WTC11 (cell line): Measurements from ENCODE around the gene RNF121. TPM values are rescaled to one million over a fixed set of nuclear protein-coding genes. Genes with fewer than 3 reads are reported as not detected.

Source experiments
- ATAC-seq: fragments of 200-7000 bp; cut with Tn5 transposase; 2 replicates; pipeline ENCODE4 v1.10.0; 2021; ENCODE audit warnings: mild to moderate bottlenecking, moderate library complexity
- CTCF ChIA-PET: fragments of 300-600 bp; sonication (Branson Sonifier 250); formaldehyde crosslinking; loops from one replicate; lab custom pipeline; 2021; ENCODE audit warnings: antibody characterized with exemption; lab: Charles Lee
- POLR2A ChIA-PET: fragments of 350-600 bp; sonication (Branson Sonifier 250); formaldehyde crosslinking; loops from one replicate; lab custom pipeline; 2021; ENCODE audit warnings: antibody characterized with exemption; lab: Charles Lee
- DNase-seq: peaks from one replicate; pipeline ENCODE4 v3.0.0; 2021; ENCODE audit warnings: low spot score
- H3K27ac Mint-ChIP-seq: 2 replicates; pipeline ENCODE4 v1.8.0; 2021; ENCODE audit warnings: mixed read lengths
- H3K27me3 Mint-ChIP-seq: 2 replicates; pipeline ENCODE4 v1.8.0; 2021; ENCODE audit warnings: low read depth, mild to moderate bottlenecking, moderate library complexity, mixed read lengths
- H3K36me3 Mint-ChIP-seq: 2 replicates; pipeline ENCODE4 v1.8.0; 2021; ENCODE audit warnings: mixed read lengths
- H3K4me1 Mint-ChIP-seq: 2 replicates; pipeline ENCODE4 v1.8.0; 2022; ENCODE audit warnings: mixed read lengths
- H3K4me3 Mint-ChIP-seq: 2 replicates; pipeline ENCODE4 v1.8.0; 2021; ENCODE audit warnings: mild to moderate bottlenecking, moderate library complexity, mixed read lengths
- H3K9me3 Mint-ChIP-seq: 2 replicates; pipeline ENCODE4 v1.8.0; 2021; ENCODE audit warnings: mixed read lengths
- CREM ChIP-seq: sonication (generic); formaldehyde crosslinking; IDR thresholded peaks from 2 replicates; pipeline ENCODE4 v1.8.1; 2022; ENCODE audit warnings: mild to moderate bottlenecking, missing genetic modification reagents, moderate library complexity
- ELF4 ChIP-seq: sonication (generic); formaldehyde crosslinking; IDR thresholded peaks from 2 replicates; pipeline ENCODE4 v1.8.1; 2022; ENCODE audit warnings: low read depth, mild to moderate bottlenecking, moderate library complexity, missing genetic modification reagents
- FOXP1 ChIP-seq: sonication (generic); formaldehyde crosslinking; IDR thresholded peaks from 2 replicates; pipeline ENCODE4 v1.8.0; 2022; ENCODE audit warnings: missing genetic modification reagents, mild to moderate bottlenecking, moderate library complexity, borderline replicate concordance
- GRHL2 ChIP-seq: fragments of 250-450 bp; sonication (Bioruptor Pico); IDR thresholded peaks from 2 replicates; pipeline ENCODE4 v1.8.0; 2022; ENCODE audit warnings: mild to moderate bottlenecking, moderate library complexity; ENCODE audit not compliant: insufficient replicate concordance, severe bottlenecking
- IRF2 ChIP-seq: sonication (generic); formaldehyde crosslinking; IDR thresholded peaks from 2 replicates; pipeline ENCODE4 v1.8.0; 2022; ENCODE audit warnings: low read depth, missing genetic modification reagents, borderline replicate concordance
- NR3C1 ChIP-seq: sonication (generic); formaldehyde crosslinking; conservative IDR thresholded peaks from 2 replicates; pipeline ENCODE4 v1.8.1; 2023; ENCODE audit warnings: low read depth, mild to moderate bottlenecking, missing genetic modification reagents
- TCF7 ChIP-seq: sonication (generic); formaldehyde crosslinking; IDR thresholded peaks from 2 replicates; pipeline ENCODE4 v1.8.0; 2022; ENCODE audit warnings: mild to moderate bottlenecking, low read depth, missing genetic modification reagents, moderate library complexity
- ZBTB21 ChIP-seq: sonication (generic); formaldehyde crosslinking; IDR thresholded peaks from 2 replicates; pipeline ENCODE4 v1.8.1; 2023; ENCODE audit warnings: mild to moderate bottlenecking, missing genetic modification reagents, borderline replicate concordance
- ZNF219 ChIP-seq: sonication (generic); formaldehyde crosslinking; IDR thresholded peaks from 2 replicates; pipeline ENCODE4 v1.8.0; 2023; ENCODE audit warnings: missing genetic modification reagents, mild to moderate bottlenecking, borderline replicate concordance
- ZNF317 ChIP-seq: sonication (generic); formaldehyde crosslinking; IDR thresholded peaks from 2 replicates; pipeline ENCODE4 v1.8.1; 2023; ENCODE audit warnings: low read depth, mild to moderate bottlenecking, moderate library complexity, missing genetic modification reagents, borderline replicate concordance
- total RNA-seq: library from RNA; stranded (reverse); gene quantifications from 3 replicates; pipeline ENCODE4 v1.2.3, GENCODE V29; 2021
- TF ChIP-seq, protein P1 (sequence below): fragments of 250-450 bp; sonication (Bioruptor Pico); IDR thresholded peaks from 2 replicates; pipeline ENCODE4 v1.9.0; 2021; ENCODE audit warnings: mild to moderate bottlenecking, borderline replicate concordance
- TF ChIP-seq, protein P2 (sequence below): sonication (generic); formaldehyde crosslinking; IDR thresholded peaks from 2 replicates; pipeline ENCODE4 v1.8.0; 2023; ENCODE audit warnings: mild to moderate bottlenecking, missing genetic modification reagents
- TF ChIP-seq, protein P3 (sequence below): sonication (generic); formaldehyde crosslinking; IDR thresholded peaks from 2 replicates; pipeline ENCODE4 v1.8.1; 2022; ENCODE audit warnings: low read depth, mild to moderate bottlenecking, moderate library complexity, missing genetic modification reagents, borderline replicate concordance
- TF ChIP-seq, protein P4 (sequence below): sonication (generic); formaldehyde crosslinking; IDR thresholded peaks from 2 replicates; pipeline ENCODE4 v1.8.1; 2022; ENCODE audit warnings: missing genetic modification reagents, borderline replicate concordance
- TF ChIP-seq, protein P5 (sequence below): sonication (generic); formaldehyde crosslinking; conservative IDR thresholded peaks from 2 replicates; pipeline ENCODE4 v1.8.1; 2023; ENCODE audit warnings: mild to moderate bottlenecking, low read depth, missing genetic modification reagents, moderate library complexity
- TF ChIP-seq, protein P6 (sequence below): sonication (generic); formaldehyde crosslinking; IDR thresholded peaks from 2 replicates; pipeline ENCODE4 v1.8.0; 2022; ENCODE audit warnings: mild to moderate bottlenecking, missing genetic modification reagents
- TF ChIP-seq, protein P7 (sequence below): fragments of 250-450 bp; sonication (Bioruptor Pico); conservative IDR thresholded peaks from 2 replicates; pipeline ENCODE4 v1.9.0; 2021; ENCODE audit warnings: mild to moderate bottlenecking

The RNF121 gene
- total RNA-seq, 1 experiment from 2014 or later = 40.2 TPM

DNA sequence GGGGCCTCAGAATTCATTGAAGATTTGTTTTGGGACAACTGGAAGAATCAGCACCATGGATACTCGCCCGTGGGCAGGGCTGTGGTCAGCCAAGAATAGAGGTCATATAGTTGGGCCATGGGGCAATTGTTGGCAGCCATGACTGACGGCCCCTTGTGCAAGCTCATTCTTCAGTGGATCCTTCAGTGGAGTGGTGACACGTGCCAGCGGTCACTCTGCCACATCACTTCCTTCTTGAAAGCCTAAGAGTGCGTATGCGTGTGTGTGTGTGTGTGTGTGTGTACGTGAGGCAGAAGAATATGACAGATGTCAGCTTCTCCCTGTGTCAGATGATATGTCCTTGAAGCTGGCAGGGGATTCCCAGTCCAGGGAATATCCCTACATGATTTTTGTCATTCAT is 68.1 kb downstream of the RNF121 start (continued):
- TF ChIP-seq, protein P1, sequence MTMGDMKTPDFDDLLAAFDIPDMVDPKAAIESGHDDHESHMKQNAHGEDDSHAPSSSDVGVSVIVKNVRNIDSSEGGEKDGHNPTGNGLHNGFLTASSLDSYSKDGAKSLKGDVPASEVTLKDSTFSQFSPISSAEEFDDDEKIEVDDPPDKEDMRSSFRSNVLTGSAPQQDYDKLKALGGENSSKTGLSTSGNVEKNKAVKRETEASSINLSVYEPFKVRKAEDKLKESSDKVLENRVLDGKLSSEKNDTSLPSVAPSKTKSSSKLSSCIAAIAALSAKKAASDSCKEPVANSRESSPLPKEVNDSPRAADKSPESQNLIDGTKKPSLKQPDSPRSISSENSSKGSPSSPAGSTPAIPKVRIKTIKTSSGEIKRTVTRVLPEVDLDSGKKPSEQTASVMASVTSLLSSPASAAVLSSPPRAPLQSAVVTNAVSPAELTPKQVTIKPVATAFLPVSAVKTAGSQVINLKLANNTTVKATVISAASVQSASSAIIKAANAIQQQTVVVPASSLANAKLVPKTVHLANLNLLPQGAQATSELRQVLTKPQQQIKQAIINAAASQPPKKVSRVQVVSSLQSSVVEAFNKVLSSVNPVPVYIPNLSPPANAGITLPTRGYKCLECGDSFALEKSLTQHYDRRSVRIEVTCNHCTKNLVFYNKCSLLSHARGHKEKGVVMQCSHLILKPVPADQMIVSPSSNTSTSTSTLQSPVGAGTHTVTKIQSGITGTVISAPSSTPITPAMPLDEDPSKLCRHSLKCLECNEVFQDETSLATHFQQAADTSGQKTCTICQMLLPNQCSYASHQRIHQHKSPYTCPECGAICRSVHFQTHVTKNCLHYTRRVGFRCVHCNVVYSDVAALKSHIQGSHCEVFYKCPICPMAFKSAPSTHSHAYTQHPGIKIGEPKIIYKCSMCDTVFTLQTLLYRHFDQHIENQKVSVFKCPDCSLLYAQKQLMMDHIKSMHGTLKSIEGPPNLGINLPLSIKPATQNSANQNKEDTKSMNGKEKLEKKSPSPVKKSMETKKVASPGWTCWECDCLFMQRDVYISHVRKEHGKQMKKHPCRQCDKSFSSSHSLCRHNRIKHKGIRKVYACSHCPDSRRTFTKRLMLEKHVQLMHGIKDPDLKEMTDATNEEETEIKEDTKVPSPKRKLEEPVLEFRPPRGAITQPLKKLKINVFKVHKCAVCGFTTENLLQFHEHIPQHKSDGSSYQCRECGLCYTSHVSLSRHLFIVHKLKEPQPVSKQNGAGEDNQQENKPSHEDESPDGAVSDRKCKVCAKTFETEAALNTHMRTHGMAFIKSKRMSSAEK (CRISPR knock-in tag) = no peak
- TF ChIP-seq, protein P2, sequence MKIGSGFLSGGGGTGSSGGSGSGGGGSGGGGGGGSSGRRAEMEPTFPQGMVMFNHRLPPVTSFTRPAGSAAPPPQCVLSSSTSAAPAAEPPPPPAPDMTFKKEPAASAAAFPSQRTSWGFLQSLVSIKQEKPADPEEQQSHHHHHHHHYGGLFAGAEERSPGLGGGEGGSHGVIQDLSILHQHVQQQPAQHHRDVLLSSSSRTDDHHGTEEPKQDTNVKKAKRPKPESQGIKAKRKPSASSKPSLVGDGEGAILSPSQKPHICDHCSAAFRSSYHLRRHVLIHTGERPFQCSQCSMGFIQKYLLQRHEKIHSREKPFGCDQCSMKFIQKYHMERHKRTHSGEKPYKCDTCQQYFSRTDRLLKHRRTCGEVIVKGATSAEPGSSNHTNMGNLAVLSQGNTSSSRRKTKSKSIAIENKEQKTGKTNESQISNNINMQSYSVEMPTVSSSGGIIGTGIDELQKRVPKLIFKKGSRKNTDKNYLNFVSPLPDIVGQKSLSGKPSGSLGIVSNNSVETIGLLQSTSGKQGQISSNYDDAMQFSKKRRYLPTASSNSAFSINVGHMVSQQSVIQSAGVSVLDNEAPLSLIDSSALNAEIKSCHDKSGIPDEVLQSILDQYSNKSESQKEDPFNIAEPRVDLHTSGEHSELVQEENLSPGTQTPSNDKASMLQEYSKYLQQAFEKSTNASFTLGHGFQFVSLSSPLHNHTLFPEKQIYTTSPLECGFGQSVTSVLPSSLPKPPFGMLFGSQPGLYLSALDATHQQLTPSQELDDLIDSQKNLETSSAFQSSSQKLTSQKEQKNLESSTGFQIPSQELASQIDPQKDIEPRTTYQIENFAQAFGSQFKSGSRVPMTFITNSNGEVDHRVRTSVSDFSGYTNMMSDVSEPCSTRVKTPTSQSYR (CRISPR knock-in tag) = no peak
- no peak for TF ChIP-seq IRF2 (CRISPR knock-in tag)
- TF ChIP-seq, protein P3, sequence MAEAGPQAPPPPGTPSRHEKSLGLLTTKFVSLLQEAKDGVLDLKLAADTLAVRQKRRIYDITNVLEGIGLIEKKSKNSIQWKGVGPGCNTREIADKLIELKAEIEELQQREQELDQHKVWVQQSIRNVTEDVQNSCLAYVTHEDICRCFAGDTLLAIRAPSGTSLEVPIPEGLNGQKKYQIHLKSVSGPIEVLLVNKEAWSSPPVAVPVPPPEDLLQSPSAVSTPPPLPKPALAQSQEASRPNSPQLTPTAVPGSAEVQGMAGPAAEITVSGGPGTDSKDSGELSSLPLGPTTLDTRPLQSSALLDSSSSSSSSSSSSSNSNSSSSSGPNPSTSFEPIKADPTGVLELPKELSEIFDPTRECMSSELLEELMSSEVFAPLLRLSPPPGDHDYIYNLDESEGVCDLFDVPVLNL (CRISPR knock-in tag) = no peak
- TF ChIP-seq NR3C1 = no peak
- no peak for TF ChIP-seq ZNF317 (CRISPR knock-in tag)
- no peak for TF ChIP-seq CREM
- no peak for TF ChIP-seq TCF7 (CRISPR knock-in tag)
- TF ChIP-seq ELF4 (CRISPR knock-in tag) = no peak
- TF ChIP-seq ZBTB21 (CRISPR knock-in tag) = no peak
- no peak for TF ChIP-seq ZNF219

DNA sequence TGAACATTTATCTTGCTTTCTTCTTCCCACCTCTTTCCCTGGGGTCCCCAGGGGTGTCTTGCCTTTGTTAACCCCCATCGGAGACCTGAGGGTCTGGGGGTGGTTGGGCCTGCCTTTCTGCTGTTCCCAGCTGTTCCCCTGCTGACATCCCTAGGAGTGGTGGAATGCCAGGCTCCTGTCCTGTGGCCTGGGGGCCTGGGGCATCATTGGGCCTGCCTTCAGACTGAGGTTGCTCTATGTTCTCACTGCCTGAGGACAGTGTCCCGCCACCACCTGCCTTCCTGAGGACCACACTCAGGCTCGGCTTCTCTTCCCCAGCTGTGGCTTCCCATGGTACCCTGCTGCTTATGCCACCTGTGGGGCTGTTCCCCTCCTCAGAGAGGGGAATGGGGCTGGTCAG is 68.7 kb downstream of the RNF121 start:
- Mint-ChIP-seq H3K4me1 (no peaks in the 10 kb centered on the region), H3K9me3 (no peaks in the 10 kb centered on the region), H3K27ac (no peak overlapping the region), H3K4me3 (no peak overlapping the region), H3K36me3 (peaks cover 20% of the 10 kb centered on the region), H3K27me3 (no peaks in the 10 kb centered on the region)
- no peak for DNase-seq
- ChIA-PET CTCF (interaction anchor here (1.2 to 3.2 kb wide), 3 partner anchors 17 to 28 kb away, joined by 3 to 13 read pairs (median 4); no protein-coding TSS in a partner anchor), POLR2A (no interaction called here)
- no peak for ATAC-seq
- TF ChIP-seq FOXP1 (CRISPR knock-in tag) (no peak), NR3C1 (no peak), GRHL2 (CRISPR knock-in tag) (no peak)
- TF ChIP-seq, protein P4, sequence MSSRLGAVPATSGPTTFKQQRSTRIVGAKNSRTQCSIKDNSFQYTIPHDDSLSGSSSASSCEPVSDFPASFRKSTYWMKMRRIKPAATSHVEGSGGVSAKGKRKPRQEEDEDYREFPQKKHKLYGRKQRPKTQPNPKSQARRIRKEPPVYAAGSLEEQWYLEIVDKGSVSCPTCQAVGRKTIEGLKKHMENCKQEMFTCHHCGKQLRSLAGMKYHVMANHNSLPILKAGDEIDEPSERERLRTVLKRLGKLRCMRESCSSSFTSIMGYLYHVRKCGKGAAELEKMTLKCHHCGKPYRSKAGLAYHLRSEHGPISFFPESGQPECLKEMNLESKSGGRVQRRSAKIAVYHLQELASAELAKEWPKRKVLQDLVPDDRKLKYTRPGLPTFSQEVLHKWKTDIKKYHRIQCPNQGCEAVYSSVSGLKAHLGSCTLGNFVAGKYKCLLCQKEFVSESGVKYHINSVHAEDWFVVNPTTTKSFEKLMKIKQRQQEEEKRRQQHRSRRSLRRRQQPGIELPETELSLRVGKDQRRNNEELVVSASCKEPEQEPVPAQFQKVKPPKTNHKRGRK = no peak
- TF ChIP-seq, protein P5, sequence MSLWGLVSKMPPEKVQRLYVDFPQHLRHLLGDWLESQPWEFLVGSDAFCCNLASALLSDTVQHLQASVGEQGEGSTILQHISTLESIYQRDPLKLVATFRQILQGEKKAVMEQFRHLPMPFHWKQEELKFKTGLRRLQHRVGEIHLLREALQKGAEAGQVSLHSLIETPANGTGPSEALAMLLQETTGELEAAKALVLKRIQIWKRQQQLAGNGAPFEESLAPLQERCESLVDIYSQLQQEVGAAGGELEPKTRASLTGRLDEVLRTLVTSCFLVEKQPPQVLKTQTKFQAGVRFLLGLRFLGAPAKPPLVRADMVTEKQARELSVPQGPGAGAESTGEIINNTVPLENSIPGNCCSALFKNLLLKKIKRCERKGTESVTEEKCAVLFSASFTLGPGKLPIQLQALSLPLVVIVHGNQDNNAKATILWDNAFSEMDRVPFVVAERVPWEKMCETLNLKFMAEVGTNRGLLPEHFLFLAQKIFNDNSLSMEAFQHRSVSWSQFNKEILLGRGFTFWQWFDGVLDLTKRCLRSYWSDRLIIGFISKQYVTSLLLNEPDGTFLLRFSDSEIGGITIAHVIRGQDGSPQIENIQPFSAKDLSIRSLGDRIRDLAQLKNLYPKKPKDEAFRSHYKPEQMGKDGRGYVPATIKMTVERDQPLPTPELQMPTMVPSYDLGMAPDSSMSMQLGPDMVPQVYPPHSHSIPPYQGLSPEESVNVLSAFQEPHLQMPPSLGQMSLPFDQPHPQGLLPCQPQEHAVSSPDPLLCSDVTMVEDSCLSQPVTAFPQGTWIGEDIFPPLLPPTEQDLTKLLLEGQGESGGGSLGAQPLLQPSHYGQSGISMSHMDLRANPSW (CRISPR knock-in tag) = no peak
- TF ChIP-seq, protein P6, sequence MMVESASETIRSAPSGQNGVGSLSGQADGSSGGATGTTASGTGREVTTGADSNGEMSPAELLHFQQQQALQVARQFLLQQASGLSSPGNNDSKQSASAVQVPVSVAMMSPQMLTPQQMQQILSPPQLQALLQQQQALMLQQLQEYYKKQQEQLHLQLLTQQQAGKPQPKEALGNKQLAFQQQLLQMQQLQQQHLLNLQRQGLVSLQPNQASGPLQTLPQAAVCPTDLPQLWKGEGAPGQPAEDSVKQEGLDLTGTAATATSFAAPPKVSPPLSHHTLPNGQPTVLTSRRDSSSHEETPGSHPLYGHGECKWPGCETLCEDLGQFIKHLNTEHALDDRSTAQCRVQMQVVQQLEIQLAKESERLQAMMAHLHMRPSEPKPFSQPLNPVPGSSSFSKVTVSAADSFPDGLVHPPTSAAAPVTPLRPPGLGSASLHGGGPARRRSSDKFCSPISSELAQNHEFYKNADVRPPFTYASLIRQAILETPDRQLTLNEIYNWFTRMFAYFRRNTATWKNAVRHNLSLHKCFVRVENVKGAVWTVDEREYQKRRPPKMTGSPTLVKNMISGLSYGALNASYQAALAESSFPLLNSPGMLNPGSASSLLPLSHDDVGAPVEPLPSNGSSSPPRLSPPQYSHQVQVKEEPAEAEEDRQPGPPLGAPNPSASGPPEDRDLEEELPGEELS (CRISPR knock-in tag) = no peak
- TF ChIP-seq, protein P7, sequence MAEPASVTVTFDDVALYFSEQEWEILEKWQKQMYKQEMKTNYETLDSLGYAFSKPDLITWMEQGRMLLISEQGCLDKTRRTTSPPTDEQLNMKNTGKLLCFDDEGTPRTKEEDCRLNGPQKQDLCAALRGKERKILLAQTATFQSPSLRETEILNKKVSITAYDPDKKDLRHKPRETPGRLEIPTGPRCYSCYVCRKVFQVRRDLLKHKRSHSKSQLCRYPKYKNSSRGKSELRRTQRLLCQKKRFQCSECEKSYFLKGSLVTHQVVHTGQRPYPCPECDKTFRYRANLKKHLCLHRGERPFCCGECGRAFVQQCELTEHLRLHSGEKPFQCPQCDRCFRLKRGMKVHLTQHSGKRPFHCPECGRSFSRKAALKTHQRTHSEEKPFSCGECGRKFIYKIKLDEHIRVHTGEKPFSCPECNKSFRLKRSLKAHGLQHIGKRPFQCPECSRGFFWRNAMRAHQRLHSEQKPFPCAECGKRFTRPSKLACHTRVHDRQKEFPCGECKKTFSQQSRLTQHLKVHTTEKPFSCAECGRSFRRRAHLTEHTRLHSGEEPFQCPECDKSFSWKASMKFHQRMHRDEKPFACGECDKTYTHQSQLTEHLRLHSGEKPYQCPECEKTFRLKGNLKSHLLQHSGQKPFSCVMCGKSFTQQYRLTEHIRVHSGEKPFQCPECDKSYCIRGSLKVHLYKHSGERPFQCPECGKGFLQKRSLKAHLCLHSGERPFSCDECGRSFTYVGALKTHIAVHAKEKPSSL (CRISPR knock-in tag) = no peak
